Measurements from ENCODE around the gene RBM47.

Gene RBM47

GRCh38 chr4:40419231-40419912 is 210.3 kb downstream of the RBM47 start:
- Histone ChIP-seq H3K36me3 (no peaks in the 10 kb centered on the region), H3K9me3 (ENCODE audit: severe bottlenecking) (peaks cover 12% of the 10 kb centered on the region), H3K27me3 (ENCODE audit: insufficient read depth, low read depth, severe bottlenecking) (no peaks in the 10 kb centered on the region), H3K27ac (no peak overlapping the region), H3K4me3 (ENCODE audit: low read depth, low read length) (no peak overlapping the region)
- no peak for DNase-seq
- TF ChIP-seq CTCF (IDR thresholded peaks at IDR 0.05; ENCODE audit: low read depth, low read length): no peak

- Histone ChIP-seq H3K27me3 (ENCODE audit: insufficient read depth, low read depth, severe bottlenecking) (no peaks in the 10 kb centered on the region), H3K27ac (no peak overlapping the region), H3K4me3 (ENCODE audit: low read depth, low read length) (no peak overlapping the region), H3K9me3 (ENCODE audit: severe bottlenecking) (peaks cover 12% of the 10 kb centered on the region), H3K36me3 (no peaks in the 10 kb centered on the region)
- no peak for DNase-seq
- no peak for TF ChIP-seq CTCF (IDR thresholded peaks at IDR 0.05; ENCODE audit: low read depth, low read length)
These were observed 211.0 kb downstream of the RBM47 start for GRCh38 chr4:40418430-40419230.

GRCh38 chr4:40417941-40418340 is 211.7 kb downstream of the RBM47 start:
- H3K9me3 ChIP-seq (ENCODE audit: severe bottlenecking): peaks cover 12% of the 10 kb centered on the region
- H3K4me3 ChIP-seq (ENCODE audit: low read depth, low read length): no peak overlapping the region
- DNase-seq: no peak
- no peaks in the 10 kb centered on the region for H3K36me3 ChIP-seq
- TF ChIP-seq CTCF (IDR thresholded peaks at IDR 0.05; ENCODE audit: low read depth, low read length): no peak
- H3K27ac ChIP-seq: no peak overlapping the region
- H3K27me3 ChIP-seq (ENCODE audit: insufficient read depth, low read depth, severe bottlenecking): no peaks in the 10 kb centered on the region

GRCh38 chr4:40414673-40415072 is 215.0 kb downstream of the RBM47 start:
- DNase-seq: no peak
- no peaks in the 10 kb centered on the region for H3K36me3 ChIP-seq
- H3K9me3 ChIP-seq (ENCODE audit: severe bottlenecking): peaks cover 9% of the 10 kb centered on the region
- no peak overlapping the region for H3K27ac ChIP-seq
- no peaks in the 10 kb centered on the region for H3K27me3 ChIP-seq (ENCODE audit: insufficient read depth, low read depth, severe bottlenecking)
- H3K4me3 ChIP-seq (ENCODE audit: low read depth, low read length): no peak overlapping the region
- no peak for TF ChIP-seq CTCF (IDR thresholded peaks at IDR 0.05; ENCODE audit: low read depth, low read length)

GRCh38 chr4:40412866-40413795 is 216.5 kb downstream of the RBM47 start:
- H3K36me3 ChIP-seq: no peaks in the 10 kb centered on the region
- TF ChIP-seq CTCF (IDR thresholded peaks at IDR 0.05; ENCODE audit: low read depth, low read length): no peak
- H3K27me3 ChIP-seq (ENCODE audit: insufficient read depth, low read depth, severe bottlenecking): no peaks in the 10 kb centered on the region
- no peak overlapping the region for H3K27ac ChIP-seq
- H3K4me3 ChIP-seq (ENCODE audit: low read depth, low read length): no peak overlapping the region
- DNase-seq: no peak
- H3K9me3 ChIP-seq (ENCODE audit: severe bottlenecking): no peaks in the 10 kb centered on the region

All from WERI-Rb-1 (cell line).